HepG2 (cell line): ENCODE results near the gene SLC35B2. TPM values are rescaled to one million over a fixed set of nuclear protein-coding genes. Genes with fewer than 3 reads are reported as not detected.

ENCODE experiments used
- ARID3A ChIP-seq: IDR thresholded peaks from 2 replicates; pipeline ENCODE4 v1.6.1; 2012; ENCODE audit warnings: low read depth, low read length, improper control_type of control experiment
- BRD4 ChIP-seq: sonication (generic); formaldehyde crosslinking; IDR thresholded peaks from 2 replicates; pipeline ENCODE4 v1.4.0; 2020; ENCODE audit warnings: missing genetic modification reagents
- JUN ChIP-seq: sonication (generic); formaldehyde crosslinking; IDR thresholded peaks from 2 replicates; pipeline ENCODE4 v1.4.0; 2020; ENCODE audit warnings: mild to moderate bottlenecking, missing genetic modification reagents
- KLF13 ChIP-seq: sonication (generic); formaldehyde crosslinking; IDR thresholded peaks from 2 replicates; pipeline ENCODE4 v1.4.0; 2020; ENCODE audit warnings: mild to moderate bottlenecking, missing genetic modification reagents
- REPIN1 ChIP-seq: sonication (generic); formaldehyde crosslinking; IDR thresholded peaks from 2 replicates; pipeline ENCODE4 v1.8.0; 2022; ENCODE audit warnings: missing genetic modification reagents, low read depth, mild to moderate bottlenecking, borderline replicate concordance
- RNF219 ChIP-seq: sonication (generic); formaldehyde crosslinking; IDR thresholded peaks from 2 replicates; pipeline ENCODE4 v1.5.0; 2020; ENCODE audit warnings: mild to moderate bottlenecking, missing genetic modification reagents
- SCMH1 ChIP-seq: sonication (generic); formaldehyde crosslinking; IDR thresholded peaks from 2 replicates; pipeline ENCODE4 v1.9.0; 2021; ENCODE audit warnings: missing genetic modification reagents, mild to moderate bottlenecking, borderline replicate concordance
- SP1 ChIP-seq, 2 experiments: fragments of 450-650 bp in 1 of 2; sonication (generic) in 1 of 2; formaldehyde crosslinking in 1 of 2; IDR thresholded peaks; 2 replicates each; pipeline versions ENCODE4 v1.4.0 to v1.6.1; 2016 to 2020; ENCODE audit warnings: missing genetic modification reagents in 1 of 2
- ZBTB1 ChIP-seq: sonication (generic); formaldehyde crosslinking; IDR thresholded peaks from 2 replicates; pipeline ENCODE4 v1.4.0; 2020; ENCODE audit warnings: missing genetic modification reagents, borderline replicate concordance
- ZBTB8A ChIP-seq: sonication (generic); formaldehyde crosslinking; IDR thresholded peaks from 2 replicates; pipeline ENCODE4 v1.4.0; 2020; ENCODE audit warnings: mild to moderate bottlenecking, low read depth, missing genetic modification reagents, borderline replicate concordance
- ZNF143 ChIP-seq: sonication (generic); formaldehyde crosslinking; IDR thresholded peaks from 2 replicates; pipeline ENCODE4 v1.4.0; 2020; ENCODE audit warnings: missing genetic modification reagents
- ZNF230 ChIP-seq: sonication (generic); formaldehyde crosslinking; IDR thresholded peaks from 2 replicates; pipeline ENCODE4 v1.4.0; 2020; ENCODE audit warnings: mild to moderate bottlenecking, missing genetic modification reagents
- ZNF382 ChIP-seq: sonication (generic); formaldehyde crosslinking; IDR thresholded peaks from 2 replicates; pipeline ENCODE4 v1.5.0; 2020; ENCODE audit warnings: missing genetic modification reagents, mild to moderate bottlenecking, borderline replicate concordance
- ZNF484 ChIP-seq: sonication (generic); formaldehyde crosslinking; IDR thresholded peaks from 2 replicates; pipeline ENCODE4 v1.5.1; 2020; ENCODE audit warnings: mild to moderate bottlenecking, low read depth, missing genetic modification reagents, borderline replicate concordance
- ZNF513 ChIP-seq: sonication (generic); formaldehyde crosslinking; conservative IDR thresholded peaks from 2 replicates; pipeline ENCODE4 v1.5.0; 2020; ENCODE audit warnings: missing genetic modification reagents
- ZNF737 ChIP-seq: sonication (generic); formaldehyde crosslinking; IDR thresholded peaks from 2 replicates; pipeline ENCODE4 v1.5.0; 2020; ENCODE audit warnings: missing genetic modification reagents, mild to moderate bottlenecking, borderline replicate concordance
- ZNF784 ChIP-seq: sonication (generic); formaldehyde crosslinking; IDR thresholded peaks from 2 replicates; pipeline ENCODE4 v1.5.1; 2020; ENCODE audit warnings: missing genetic modification reagents, mild to moderate bottlenecking, borderline replicate concordance
- ZSCAN20 ChIP-seq: sonication (generic); formaldehyde crosslinking; IDR thresholded peaks from 2 replicates; pipeline ENCODE4 v1.4.0; 2020; ENCODE audit warnings: missing genetic modification reagents, mild to moderate bottlenecking, borderline replicate concordance
- polyA plus RNA-seq, 8 experiments: library from polyadenylated mRNA; depleted of rRNA in 3 of 8; stranded (reverse) in 7 of 8; unstranded in 1 of 8; fragments of >200 nt; fragmentation: Illumina TruSeq in 4 of 8; extraction: Trizol in 4 of 8; gene quantifications; 2 replicates each; pipeline versions ENCODE4 v1.2.1 to v1.2.3, GENCODE V29; 2011 to 2016; ENCODE audit warnings: low read depth in 4 of 8, missing spikeins in 1 of 8, mixed read lengths in 1 of 8; ENCODE audit not compliant: insufficient read depth in 1 of 8
- total RNA-seq, 5 experiments: library from RNA; depleted of rRNA; stranded (reverse); fragments of >200 nt; fragmentation: Illumina TruSeq; extraction: Trizol; gene quantifications; 2 replicates each; pipeline ENCODE4 v1.2.3, GENCODE V29; 2016; ENCODE audit warnings: low read depth in 1 of 5

SLC35B2 gene
- total and polyA plus RNA-seq, 2 of the 13 experiments (the other 11 are each of a cell fraction or from before 2014, with no cell fraction given) = 61.1 to 148 TPM

GRCh38 chr6:44237813-44238433 is 19.4 kb downstream of the SLC35B2 start (continued):
- TF ChIP-seq ARID3A (no peak), BRD4 (CRISPR knock-in tag) (no peak; the same call in 1 of the 2 replicates), ZNF784 (CRISPR knock-in tag) (no peak), ZBTB1 (CRISPR knock-in tag) (no peak), ZNF143 (CRISPR knock-in tag) (no peak; the same call in 1 of the 2 replicates), ZNF484 (CRISPR knock-in tag) (no peak), ZNF382 (CRISPR knock-in tag) (no peak), SCMH1 (CRISPR knock-in tag) (no peak), ZNF513 (CRISPR knock-in tag) (peak; percentile 94; the same call in 1 of the 2 replicates), REPIN1 (CRISPR knock-in tag) (peak; percentile 32; the same call in 1 of the 2 replicates), ZSCAN20 (no peak), SP1 (IDR thresholded peaks at IDR 0.05) (no peak), SP1 (CRISPR knock-in tag; IDR thresholded peaks at IDR 0.05) (no peak; the same call in none of the 2 replicates), ZBTB8A (CRISPR knock-in tag) (no peak), RNF219 (CRISPR knock-in tag) (no peak), KLF13 (peak; percentile 86; the same call in 1 of the 2 replicates), JUN (CRISPR knock-in tag) (peak; percentile 98), ZNF737 (CRISPR knock-in tag) (no peak), ZNF230 (CRISPR knock-in tag) (no peak)
